Neural cell (in vitro differentiated cells): ENCODE data around the gene MPEG1. TPM values are rescaled to one million over a fixed set of nuclear protein-coding genes. Genes with fewer than 3 reads are reported as not detected.

Source experiments
- H2AFZ ChIP-seq: fragments of 200-600, 300-800 bp; sonication (generic), shearing (Covaris generic); 2 replicates; pipeline ENCODE4 v1.6.0; 2014; ENCODE audit warnings: low read depth, mild to moderate bottlenecking, antibody characterized with exemption, low read length, moderate library complexity
- H3F3A ChIP-seq: fragments of 200-600 bp; shearing (Covaris generic); 2 replicates; pipeline ENCODE4 v1.6.1; 2016; ENCODE audit warnings: mild to moderate bottlenecking, moderate library complexity, mixed read lengths, antibody characterized with exemption, low read length; ENCODE audit not compliant: insufficient read depth, poor library complexity, severe bottlenecking
- H3K27ac ChIP-seq: fragments of 200-600, 300-800 bp; sonication (generic), shearing (Covaris generic); 2 replicates; pipeline ENCODE4 v1.5.1; 2014; ENCODE audit warnings: mild to moderate bottlenecking, low read length, moderate library complexity
- H3K27me3 ChIP-seq: fragments of 300-800, 200-600 bp; sonication (generic), shearing (Covaris generic); 2 replicates; pipeline ENCODE4 v1.6.0; 2014; ENCODE audit warnings: mild to moderate bottlenecking, low read depth, low read length, moderate library complexity; ENCODE audit not compliant: insufficient read depth
- H3K36me3 ChIP-seq: fragments of 300-800, 200-600 bp; sonication (generic), shearing (Covaris generic); 2 replicates; pipeline ENCODE4 v1.5.1; 2014; ENCODE audit warnings: mild to moderate bottlenecking, antibody characterized with exemption, low read length, moderate library complexity; ENCODE audit not compliant: insufficient read depth
- H3K4me2 ChIP-seq: fragments of 300-800, 200-600 bp; sonication (generic), shearing (Covaris generic); 2 replicates; pipeline ENCODE4 v1.6.0; 2014; ENCODE audit warnings: mild to moderate bottlenecking, low read length
- H3K4me3 ChIP-seq: fragments of 300-800, 200-600 bp; sonication (generic), shearing (Covaris generic); 2 replicates; pipeline ENCODE4 v1.5.1; 2014; ENCODE audit warnings: mild to moderate bottlenecking, low read length, moderate library complexity
- H3K79me2 ChIP-seq: fragments of 200-600 bp; shearing (Covaris generic); replicated peaks from 2 replicates; pipeline ENCODE4 v1.6.0; 2014; ENCODE audit warnings: mild to moderate bottlenecking, low read length, moderate library complexity; ENCODE audit not compliant: insufficient read depth
- H3K9ac ChIP-seq: fragments of 300-800, 200-600 bp; sonication (generic), shearing (Covaris generic); 2 replicates; pipeline ENCODE4 v1.6.1; 2016; ENCODE audit warnings: mild to moderate bottlenecking, low read length, mixed read lengths
- H3K9me2 ChIP-seq: fragments of 200-600 bp; shearing (Covaris generic); 2 replicates; pipeline ENCODE4 v1.6.1; 2016; ENCODE audit warnings: mild to moderate bottlenecking, low read length, mixed read lengths; ENCODE audit not compliant: insufficient read depth
- H3K9me3 ChIP-seq: fragments of 200-600, 300-800 bp; sonication (generic), shearing (Covaris generic); 2 replicates; pipeline ENCODE4 v1.6.1; 2016; ENCODE audit warnings: mild to moderate bottlenecking, mixed run types, low read length, moderate library complexity, mixed read lengths
- H4K20me1 ChIP-seq: fragments of 200-600 bp; shearing (Covaris generic); 2 replicates; pipeline ENCODE4 v1.6.1; 2016; ENCODE audit warnings: mild to moderate bottlenecking, mixed run types; ENCODE audit not compliant: insufficient read depth
- EP300 ChIP-seq: fragments of 450-650 bp; conservative IDR thresholded peaks from 2 replicates; pipeline ENCODE4 v1.6.1; 2014; ENCODE audit warnings: antibody characterized with exemption, mild to moderate bottlenecking, moderate library complexity; ENCODE audit not compliant: poor library complexity, severe bottlenecking
- EZH2 ChIP-seq: fragments of 200-600, 300-800 bp; shearing (Covaris generic), sonication (generic); IDR thresholded peaks from 2 replicates; pipeline ENCODE4 v1.6.1; 2014; ENCODE audit warnings: antibody characterized with exemption, low read length, borderline replicate concordance, mild to moderate bottlenecking; ENCODE audit not compliant: insufficient read depth, poor library complexity, severe bottlenecking
- MXI1 ChIP-seq: fragments of 450-650 bp; conservative IDR thresholded peaks from 2 replicates; pipeline ENCODE4 v1.6.1; 2014; ENCODE audit warnings: antibody characterized with exemption, mild to moderate bottlenecking; ENCODE audit not compliant: poor library complexity, severe bottlenecking
- POLR2AphosphoS5 ChIP-seq: IDR thresholded peaks from 2 replicates; pipeline ENCODE4 v1.6.1; 2012
- RAD21 ChIP-seq: fragments of 450-650 bp; conservative IDR thresholded peaks from 2 replicates; pipeline ENCODE4 v1.6.1; 2014; ENCODE audit warnings: antibody characterized with exemption, mild to moderate bottlenecking, moderate library complexity
- SMC3 ChIP-seq: fragments of 450-650 bp; conservative IDR thresholded peaks from 2 replicates; pipeline ENCODE4 v1.6.1; 2014; ENCODE audit warnings: antibody characterized with exemption, mild to moderate bottlenecking, moderate library complexity; ENCODE audit not compliant: poor library complexity
- TAF1 ChIP-seq: IDR thresholded peaks from 2 replicates; pipeline ENCODE4 v1.6.1; 2012; ENCODE audit warnings: low read depth
- polyA plus RNA-seq: library from polyadenylated mRNA; depleted of rRNA; stranded (reverse); fragments of >200 nt; gene quantifications from 2 replicates; pipeline ENCODE4 v1.2.3, GENCODE V29; 2014
- TF ChIP-seq, protein P1 (sequence below): IDR thresholded peaks from 2 replicates; pipeline ENCODE4 v1.6.1; 2012; ENCODE audit warnings: borderline replicate concordance
- TF ChIP-seq, protein P2 (sequence below): fragments of 450-650 bp; IDR thresholded peaks from 2 replicates; pipeline ENCODE4 v1.5.1; 2014; ENCODE audit warnings: antibody characterized with exemption, mild to moderate bottlenecking, moderate library complexity; ENCODE audit not compliant: poor library complexity, severe bottlenecking

The MPEG1 gene
- polyA plus RNA-seq, 1 donor from 2014 or later = 0.21 TPM

DNA sequence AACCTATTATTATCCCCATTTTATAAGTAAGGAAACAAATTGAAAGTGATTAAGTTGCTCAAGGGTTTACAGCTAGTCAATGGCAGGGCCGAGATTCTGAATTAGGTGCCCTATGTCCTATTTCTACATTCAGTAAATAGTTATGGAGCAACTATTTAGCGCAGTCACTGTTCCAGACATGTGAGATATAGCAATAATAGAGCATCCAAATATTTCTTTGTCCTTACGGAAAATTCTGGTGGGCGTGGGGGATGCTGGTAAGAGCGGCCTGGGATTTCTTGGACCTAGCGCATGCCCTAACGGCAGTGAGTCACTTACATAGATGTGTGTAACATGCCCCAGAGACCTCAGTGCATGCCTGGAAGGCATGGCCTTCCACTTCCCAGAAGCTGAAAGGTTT lies 36.4 kb downstream of the MPEG1 start:
- H3K36me3 ChIP-seq = no peaks in the 10 kb centered on the region
- H3K9me2 ChIP-seq = no peaks in the 10 kb centered on the region
- H3F3A ChIP-seq = peaks cover 12% of the 10 kb centered on the region
- H4K20me1 ChIP-seq = no peaks in the 10 kb centered on the region
- no peaks in the 10 kb centered on the region for H3K27me3 ChIP-seq
- H3K4me2 ChIP-seq = no peak overlapping the region
- H3K9me3 ChIP-seq = no peaks in the 10 kb centered on the region
- no peak overlapping the region for H2AFZ ChIP-seq
- TF ChIP-seq TAF1 = no peak
- TF ChIP-seq RAD21 = no peak
- TF ChIP-seq EZH2 = no peak
- TF ChIP-seq, protein P1, sequence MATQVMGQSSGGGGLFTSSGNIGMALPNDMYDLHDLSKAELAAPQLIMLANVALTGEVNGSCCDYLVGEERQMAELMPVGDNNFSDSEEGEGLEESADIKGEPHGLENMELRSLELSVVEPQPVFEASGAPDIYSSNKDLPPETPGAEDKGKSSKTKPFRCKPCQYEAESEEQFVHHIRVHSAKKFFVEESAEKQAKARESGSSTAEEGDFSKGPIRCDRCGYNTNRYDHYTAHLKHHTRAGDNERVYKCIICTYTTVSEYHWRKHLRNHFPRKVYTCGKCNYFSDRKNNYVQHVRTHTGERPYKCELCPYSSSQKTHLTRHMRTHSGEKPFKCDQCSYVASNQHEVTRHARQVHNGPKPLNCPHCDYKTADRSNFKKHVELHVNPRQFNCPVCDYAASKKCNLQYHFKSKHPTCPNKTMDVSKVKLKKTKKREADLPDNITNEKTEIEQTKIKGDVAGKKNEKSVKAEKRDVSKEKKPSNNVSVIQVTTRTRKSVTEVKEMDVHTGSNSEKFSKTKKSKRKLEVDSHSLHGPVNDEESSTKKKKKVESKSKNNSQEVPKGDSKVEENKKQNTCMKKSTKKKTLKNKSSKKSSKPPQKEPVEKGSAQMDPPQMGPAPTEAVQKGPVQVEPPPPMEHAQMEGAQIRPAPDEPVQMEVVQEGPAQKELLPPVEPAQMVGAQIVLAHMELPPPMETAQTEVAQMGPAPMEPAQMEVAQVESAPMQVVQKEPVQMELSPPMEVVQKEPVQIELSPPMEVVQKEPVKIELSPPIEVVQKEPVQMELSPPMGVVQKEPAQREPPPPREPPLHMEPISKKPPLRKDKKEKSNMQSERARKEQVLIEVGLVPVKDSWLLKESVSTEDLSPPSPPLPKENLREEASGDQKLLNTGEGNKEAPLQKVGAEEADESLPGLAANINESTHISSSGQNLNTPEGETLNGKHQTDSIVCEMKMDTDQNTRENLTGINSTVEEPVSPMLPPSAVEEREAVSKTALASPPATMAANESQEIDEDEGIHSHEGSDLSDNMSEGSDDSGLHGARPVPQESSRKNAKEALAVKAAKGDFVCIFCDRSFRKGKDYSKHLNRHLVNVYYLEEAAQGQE = no peak
- no peak for TF ChIP-seq MXI1
- no peak for TF ChIP-seq POLR2AphosphoS5
- TF ChIP-seq EP300 = no peak
- no peak for TF ChIP-seq SMC3
- TF ChIP-seq, protein P2, sequence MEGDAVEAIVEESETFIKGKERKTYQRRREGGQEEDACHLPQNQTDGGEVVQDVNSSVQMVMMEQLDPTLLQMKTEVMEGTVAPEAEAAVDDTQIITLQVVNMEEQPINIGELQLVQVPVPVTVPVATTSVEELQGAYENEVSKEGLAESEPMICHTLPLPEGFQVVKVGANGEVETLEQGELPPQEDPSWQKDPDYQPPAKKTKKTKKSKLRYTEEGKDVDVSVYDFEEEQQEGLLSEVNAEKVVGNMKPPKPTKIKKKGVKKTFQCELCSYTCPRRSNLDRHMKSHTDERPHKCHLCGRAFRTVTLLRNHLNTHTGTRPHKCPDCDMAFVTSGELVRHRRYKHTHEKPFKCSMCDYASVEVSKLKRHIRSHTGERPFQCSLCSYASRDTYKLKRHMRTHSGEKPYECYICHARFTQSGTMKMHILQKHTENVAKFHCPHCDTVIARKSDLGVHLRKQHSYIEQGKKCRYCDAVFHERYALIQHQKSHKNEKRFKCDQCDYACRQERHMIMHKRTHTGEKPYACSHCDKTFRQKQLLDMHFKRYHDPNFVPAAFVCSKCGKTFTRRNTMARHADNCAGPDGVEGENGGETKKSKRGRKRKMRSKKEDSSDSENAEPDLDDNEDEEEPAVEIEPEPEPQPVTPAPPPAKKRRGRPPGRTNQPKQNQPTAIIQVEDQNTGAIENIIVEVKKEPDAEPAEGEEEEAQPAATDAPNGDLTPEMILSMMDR = no peak
- H3K4me3 ChIP-seq = no peak overlapping the region
- no peak overlapping the region for H3K27ac ChIP-seq
- peaks cover 58% of the 10 kb centered on the region for H3K79me2 ChIP-seq
- no peak overlapping the region for H3K9ac ChIP-seq

DNA sequence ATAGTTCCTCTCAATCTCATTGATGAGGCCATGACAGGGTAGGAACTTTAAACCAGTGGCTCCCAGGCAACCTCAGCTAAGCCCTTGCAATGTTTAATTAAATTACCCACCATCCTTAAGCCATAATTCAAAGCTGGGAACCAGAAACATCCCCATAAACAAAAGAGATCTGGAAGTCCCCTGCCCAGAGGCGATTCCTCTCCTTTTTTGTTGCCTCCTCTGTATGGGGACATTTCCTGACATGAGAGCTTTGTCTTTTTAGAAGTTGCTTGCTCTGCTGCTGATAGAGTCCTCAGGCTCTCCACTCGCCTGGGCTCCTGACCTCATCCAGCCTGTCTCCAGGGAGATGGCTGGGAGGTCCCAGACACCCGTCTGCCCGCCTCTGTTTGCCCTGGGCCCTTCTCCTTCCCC lies 37.6 kb downstream of the MPEG1 start:
- H3K4me3 ChIP-seq = peak overlapping the region; percentile 94
- H3K9ac ChIP-seq = peak overlapping the region; percentile 99
- H2AFZ ChIP-seq = no peak overlapping the region
- peaks cover 53% of the 10 kb centered on the region for H3K79me2 ChIP-seq
- H3F3A ChIP-seq = peaks cover 12% of the 10 kb centered on the region
- no peak overlapping the region for H3K4me2 ChIP-seq
- H4K20me1 ChIP-seq = no peaks in the 10 kb centered on the region
- no peaks in the 10 kb centered on the region for H3K9me2 ChIP-seq
- no peak overlapping the region for H3K27ac ChIP-seq
- TF ChIP-seq RAD21 (no peak), TAF1 (no peak), SMC3 (no peak), EZH2 (no peak), POLR2AphosphoS5 (no peak), EP300 (no peak), MXI1 (no peak)
- TF ChIP-seq, protein P2 = no peak
- TF ChIP-seq, protein P1 = no peak
- no peaks in the 10 kb centered on the region for H3K27me3 ChIP-seq
- H3K36me3 ChIP-seq = no peaks in the 10 kb centered on the region
- H3K9me3 ChIP-seq = no peaks in the 10 kb centered on the region
